Liver (tissue), 9 donors: Measurements from ENCODE around the gene LCN2. TPM values are rescaled to one million over a fixed set of nuclear protein-coding genes. Genes with fewer than 3 reads are reported as not detected.

Source experiments
- DNase-seq: peaks from one replicate; pipeline ENCODE4 v3.0.0-alpha.2; 2017; ENCODE audit warnings: low spot score
- H3K27ac ChIP-seq, 2 donors: one replicate each; pipeline ENCODE4 v1.7.0; 2013; ENCODE audit warnings: inconsistent platforms in 2 of 2, low read length in 2 of 2, control low read depth in 1 of 2, low read depth in 1 of 2, mild to moderate bottlenecking in 1 of 2
- H3K27me3 ChIP-seq, 4 donors: one replicate each; pipeline versions ENCODE4 v1.6.1 to v1.7.0; 2013; ENCODE audit warnings: low read length in 3 of 4, inconsistent platforms in 1 of 4, mild to moderate bottlenecking in 1 of 4, moderate library complexity in 1 of 4; ENCODE audit not compliant: control insufficient read depth in 4 of 4, insufficient read depth in 4 of 4
- H3K36me3 ChIP-seq, 4 donors: one replicate each; pipeline versions ENCODE4 v1.6.1 to v1.7.0; 2013; ENCODE audit warnings: low read length in 3 of 4, mild to moderate bottlenecking in 3 of 4, low read depth in 1 of 4, moderate library complexity in 1 of 4; ENCODE audit not compliant: control insufficient read depth in 4 of 4, insufficient read depth in 3 of 4
- H3K4me1 ChIP-seq, 4 donors: one replicate each; pipeline versions ENCODE4 v1.6.1 to v1.7.0; 2013; ENCODE audit warnings: low read length in 3 of 4, mild to moderate bottlenecking in 3 of 4, moderate library complexity in 1 of 4; ENCODE audit not compliant: control insufficient read depth in 4 of 4, insufficient read depth in 4 of 4
- H3K4me3 ChIP-seq, 3 donors: one replicate each; pipeline versions ENCODE4 v1.6.1 to v1.7.0; 2013; ENCODE audit warnings: low read length in 3 of 3, control low read depth in 1 of 3, low read depth in 1 of 3, mild to moderate bottlenecking in 1 of 3
- H3K9ac ChIP-seq, 2 donors: one replicate each; pipeline ENCODE4 v1.7.0; 2013; ENCODE audit warnings: low read length in 2 of 2, mild to moderate bottlenecking in 2 of 2, moderate library complexity in 2 of 2, control low read depth in 1 of 2, low read depth in 1 of 2
- H3K9me3 ChIP-seq, 4 donors: one replicate each; pipeline versions ENCODE4 v1.6.1 to v1.7.0; 2013; ENCODE audit warnings: low read length in 3 of 4; ENCODE audit not compliant: control insufficient read depth in 4 of 4
- CTCF ChIP-seq: fragments of 150-350 bp; IDR thresholded peaks from 2 replicates; pipeline ENCODE4 v1.5.1; 2017; ENCODE audit warnings: improper control_type of control experiment, low read depth, low read length; ENCODE audit not compliant: missing input control
- EGR1 ChIP-seq, 2 donors: IDR thresholded peaks; 2 replicates each; pipeline ENCODE4 v1.6.1; 2016 to 2018; ENCODE audit warnings: antibody characterized with exemption in 2 of 2, low read depth in 2 of 2
- FOXA1 ChIP-seq: IDR thresholded peaks from 2 replicates; pipeline ENCODE4 v1.6.1; 2016; ENCODE audit warnings: antibody characterized with exemption
- FOXA2 ChIP-seq: IDR thresholded peaks from 2 replicates; pipeline ENCODE4 v1.6.1; 2016; ENCODE audit warnings: antibody characterized with exemption
- GABPA ChIP-seq, 2 donors: IDR thresholded peaks in 1 of 2; conservative IDR thresholded peaks in 1 of 2; 2 replicates each; pipeline ENCODE4 v1.6.1; 2016; ENCODE audit warnings: antibody characterized with exemption in 2 of 2, mild to moderate bottlenecking in 1 of 2, moderate library complexity in 1 of 2
- HNF4A ChIP-seq, 2 donors: conservative IDR thresholded peaks; 2 replicates each; pipeline ENCODE4 v1.6.1; 2016; ENCODE audit warnings: antibody characterized with exemption in 2 of 2, mild to moderate bottlenecking in 2 of 2
- HNF4G ChIP-seq: IDR thresholded peaks from 2 replicates; pipeline ENCODE4 v1.6.1; 2016; ENCODE audit warnings: antibody characterized with exemption
- JUND ChIP-seq, 2 donors: IDR thresholded peaks; 2 replicates each; pipeline ENCODE4 v1.6.1; 2016; ENCODE audit warnings: antibody characterized with exemption in 2 of 2
- MAX ChIP-seq: IDR thresholded peaks from 2 replicates; pipeline ENCODE4 v1.6.1; 2016; ENCODE audit warnings: antibody characterized with exemption
- NR2F2 ChIP-seq: IDR thresholded peaks from 2 replicates; pipeline ENCODE4 v1.6.1; 2016; ENCODE audit warnings: antibody characterized with exemption
- RAD21 ChIP-seq, 2 donors: IDR thresholded peaks; 2 replicates each; pipeline ENCODE4 v1.6.1; 2016; ENCODE audit warnings: antibody characterized with exemption in 2 of 2, mild to moderate bottlenecking in 2 of 2
- RXRA ChIP-seq, 2 donors: IDR thresholded peaks; 2 replicates each; pipeline ENCODE4 v1.6.1; 2017 to 2018; ENCODE audit warnings: antibody characterized with exemption in 2 of 2, mild to moderate bottlenecking in 1 of 2
- SP1 ChIP-seq: IDR thresholded peaks from 2 replicates; pipeline ENCODE4 v1.6.1; 2018; ENCODE audit warnings: antibody characterized with exemption, mild to moderate bottlenecking
- TAF1 ChIP-seq: conservative IDR thresholded peaks from 2 replicates; pipeline ENCODE4 v1.6.1; 2016; ENCODE audit warnings: antibody characterized with exemption, mild to moderate bottlenecking
- YY1 ChIP-seq: IDR thresholded peaks from 2 replicates; pipeline ENCODE4 v1.6.1; 2016; ENCODE audit warnings: antibody characterized with exemption, mild to moderate bottlenecking
- ZBTB33 ChIP-seq: IDR thresholded peaks from 2 replicates; pipeline ENCODE4 v1.6.1; 2016; ENCODE audit warnings: antibody characterized with exemption
- WGBS: extraction: QIAGEN DNeasy Blood & Tissue Kit; methylation state at CpG from one replicate; pipeline ENCODE4 v1.1.7; 2013; 5-methylcytosine and 5-hydroxymethylcytosine counted together
- polyA plus RNA-seq, 2 donors: library from polyadenylated mRNA; stranded (reverse) in 1 of 2; unstranded in 1 of 2; fragments of 200-250 nt in 1 of 2; fragments of >200 nt in 1 of 2; fragmentation: Nextera tagmentation in 1 of 2; extraction: Ambion mirVana in 1 of 2; gene quantifications; one replicate each; pipeline versions ENCODE4 v1.2.1 to v1.2.3, GENCODE V29; 2013 to 2015
- total RNA-seq, 2 donors: library from RNA; depleted of rRNA; stranded (reverse); fragments of >200 nt; gene quantifications; one replicate each; pipeline ENCODE4 v1.2.3, GENCODE V29; 2014
- TF ChIP-seq, protein P1 (sequence below): IDR thresholded peaks from 2 replicates; pipeline ENCODE4 v1.6.1; 2016; ENCODE audit warnings: antibody characterized with exemption, mild to moderate bottlenecking
- TF ChIP-seq, protein P2 (sequence below): IDR thresholded peaks from 2 replicates; pipeline ENCODE4 v1.6.1; 2016; ENCODE audit warnings: antibody characterized with exemption
- donor health status: healthy.
- donor health status: healthy.
- donor health status: healthy.
- donor health status: healthy.
- donor health status: healthy.

Gene LCN2
- total and polyA plus RNA-seq, 4 donors, result 7.0 to 64.5 (median 10.4) TPM

GRCh38 chr9:128101231-128101661 lies 48.0 kb upstream of the LCN2 start (continued):
- peak in 1 of 2 donors; percentile 7 for TF ChIP-seq RAD21 (IDR thresholded peaks at IDR 0.05)

DNA sequence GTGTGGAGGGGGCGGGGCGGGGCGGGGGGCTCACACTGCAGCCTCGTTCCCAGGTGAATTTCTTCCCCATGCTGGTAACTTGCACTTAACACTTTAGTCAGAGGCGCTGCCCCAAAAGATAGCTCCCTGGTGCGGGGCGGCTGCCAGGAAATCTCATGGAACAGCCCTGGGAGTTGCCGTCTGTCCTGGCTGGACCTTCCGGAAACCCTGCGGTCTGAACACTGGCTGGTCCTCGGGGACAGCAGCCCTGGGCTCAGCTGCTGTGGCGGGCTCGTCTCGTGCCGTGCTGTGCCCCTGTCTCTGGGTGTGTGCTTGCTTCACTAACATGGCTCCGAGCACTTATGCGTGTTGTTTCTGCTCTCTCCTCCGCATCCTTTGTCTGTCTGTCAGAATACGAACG lies 47.6 kb upstream of the LCN2 start:
- Histone ChIP-seq H3K4me3 (peak overlapping the region in 2 of 3 donors; percentile 2 to 12), H3K27me3 (no peaks in the 10 kb centered on the region), H3K4me1 (peaks cover 16 to 75% (median 56%) of the 10 kb centered on the region in 4 donors), H3K9me3 (no peaks in the 10 kb centered on the region), H3K9ac (peak overlapping the region in 1 of 2 donors; percentile 64), H3K36me3 (peaks cover 12 to 24% (median 13%) of the 10 kb centered on the region in 4 donors), H3K27ac (peak overlapping the region; percentile 91 to 94)
- TF ChIP-seq JUND (IDR thresholded peaks at IDR 0.05) (no peak), CTCF (no peak), FOXA2 (peak; percentile 7), RXRA (IDR thresholded peaks at IDR 0.05) (peak in 1 of 2 donors; percentile 16), SP1 (peak; percentile 4), ZBTB33 (no peak), HNF4A (conservative IDR thresholded peaks at IDR 0.05) (no peak), HNF4G (no peak), EGR1 (IDR thresholded peaks at IDR 0.05; ENCODE audit: low read depth in 2 of 2) (no peak), TAF1 (no peak), GABPA (IDR thresholded peaks at IDR 0.05 in 1 of 2, conservative IDR thresholded peaks at IDR 0.05 in 1 of 2) (no peak), YY1 (no peak), RAD21 (IDR thresholded peaks at IDR 0.05) (no peak), MAX (no peak), FOXA1 (no peak), NR2F2 (no peak)
- TF ChIP-seq, protein P1, sequence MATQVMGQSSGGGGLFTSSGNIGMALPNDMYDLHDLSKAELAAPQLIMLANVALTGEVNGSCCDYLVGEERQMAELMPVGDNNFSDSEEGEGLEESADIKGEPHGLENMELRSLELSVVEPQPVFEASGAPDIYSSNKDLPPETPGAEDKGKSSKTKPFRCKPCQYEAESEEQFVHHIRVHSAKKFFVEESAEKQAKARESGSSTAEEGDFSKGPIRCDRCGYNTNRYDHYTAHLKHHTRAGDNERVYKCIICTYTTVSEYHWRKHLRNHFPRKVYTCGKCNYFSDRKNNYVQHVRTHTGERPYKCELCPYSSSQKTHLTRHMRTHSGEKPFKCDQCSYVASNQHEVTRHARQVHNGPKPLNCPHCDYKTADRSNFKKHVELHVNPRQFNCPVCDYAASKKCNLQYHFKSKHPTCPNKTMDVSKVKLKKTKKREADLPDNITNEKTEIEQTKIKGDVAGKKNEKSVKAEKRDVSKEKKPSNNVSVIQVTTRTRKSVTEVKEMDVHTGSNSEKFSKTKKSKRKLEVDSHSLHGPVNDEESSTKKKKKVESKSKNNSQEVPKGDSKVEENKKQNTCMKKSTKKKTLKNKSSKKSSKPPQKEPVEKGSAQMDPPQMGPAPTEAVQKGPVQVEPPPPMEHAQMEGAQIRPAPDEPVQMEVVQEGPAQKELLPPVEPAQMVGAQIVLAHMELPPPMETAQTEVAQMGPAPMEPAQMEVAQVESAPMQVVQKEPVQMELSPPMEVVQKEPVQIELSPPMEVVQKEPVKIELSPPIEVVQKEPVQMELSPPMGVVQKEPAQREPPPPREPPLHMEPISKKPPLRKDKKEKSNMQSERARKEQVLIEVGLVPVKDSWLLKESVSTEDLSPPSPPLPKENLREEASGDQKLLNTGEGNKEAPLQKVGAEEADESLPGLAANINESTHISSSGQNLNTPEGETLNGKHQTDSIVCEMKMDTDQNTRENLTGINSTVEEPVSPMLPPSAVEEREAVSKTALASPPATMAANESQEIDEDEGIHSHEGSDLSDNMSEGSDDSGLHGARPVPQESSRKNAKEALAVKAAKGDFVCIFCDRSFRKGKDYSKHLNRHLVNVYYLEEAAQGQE, result no peak
- TF ChIP-seq, protein P2, sequence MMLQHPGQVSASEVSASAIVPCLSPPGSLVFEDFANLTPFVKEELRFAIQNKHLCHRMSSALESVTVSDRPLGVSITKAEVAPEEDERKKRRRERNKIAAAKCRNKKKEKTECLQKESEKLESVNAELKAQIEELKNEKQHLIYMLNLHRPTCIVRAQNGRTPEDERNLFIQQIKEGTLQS, result no peak
- no peak for DNase-seq
- 41% methylated on average over 20 of the region's 20 CpGs for WGBS
